ENCODE measurements around the gene RHBDF2. TPM values are rescaled to one million over a fixed set of nuclear protein-coding genes. Genes with fewer than 3 reads are reported as not detected.

RHBDF2 gene
- polyA plus RNA-seq (14.9 to 22.6 TPM (median 20.6 TPM) in 3 replicates), polyA minus RNA-seq (25.6 to 54.8 TPM (median 27.0 TPM) in 3 replicates)
- 27.6 TPM for polyA plus RNA-seq (2011; ENCODE audit: low read depth)
- 9.1 and 16.9 TPM in 2 replicates for polyA plus RNA-seq (2011; cell fraction: cytosol; rRNA removed)
- polyA plus RNA-seq (2011; cell fraction: nucleus; rRNA removed) = 61.7 and 94.2 TPM in 2 replicates
- polyA plus RNA-seq (2012; ENCODE audit: low replicate concordance) = 40.0 and 43.0 TPM in 2 replicates
- polyA minus RNA-seq (2011; cell fraction: cytosol; rRNA and poly(A)+ RNA removed) = 32.8 TPM
- 53.1 and 55.9 TPM in 2 replicates for polyA minus RNA-seq (2011; cell fraction: nucleus; rRNA and poly(A)+ RNA removed)

DNA sequence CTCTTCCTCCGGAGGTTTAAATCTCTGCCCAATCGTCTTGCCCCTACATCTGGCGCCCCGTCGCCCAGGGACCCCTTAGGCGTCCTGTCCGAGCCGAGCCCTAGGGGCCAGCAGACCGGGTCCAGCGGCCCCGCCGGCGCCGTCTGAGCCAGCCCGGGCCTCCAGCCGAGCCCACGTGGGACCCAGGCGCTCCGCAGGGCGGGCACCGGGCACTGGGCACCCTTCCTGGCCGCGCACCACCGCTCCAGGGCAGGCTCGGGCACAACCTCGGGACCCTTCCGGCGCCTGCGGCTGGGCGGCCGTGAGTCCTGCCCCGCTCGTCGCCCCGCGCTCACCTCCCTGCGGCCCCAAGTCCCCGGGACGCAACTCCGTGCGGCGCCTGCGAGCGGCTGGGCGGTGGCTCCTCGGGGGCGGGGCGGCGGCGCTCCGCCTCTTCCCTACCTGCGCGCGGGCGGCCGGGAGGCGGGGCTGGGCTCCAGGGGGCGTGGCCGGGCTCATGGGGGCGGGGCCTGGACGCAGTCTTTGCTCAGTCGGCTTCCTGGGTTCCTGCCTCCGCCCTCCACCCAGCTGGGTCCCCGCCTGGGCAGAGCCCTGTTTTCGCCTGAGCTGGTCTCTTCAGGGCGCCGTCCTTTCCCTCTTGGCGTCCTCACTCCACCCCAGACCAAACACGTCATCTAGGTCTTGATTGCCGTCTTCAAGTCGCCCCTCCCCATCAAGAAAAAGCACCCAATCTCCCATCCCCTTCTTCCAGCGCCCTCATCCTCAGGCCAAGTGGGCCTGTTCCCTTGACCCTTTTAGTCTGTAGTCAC, at the start of gene RHBDF2:
TSS of gene RHBDF2 (minus strand) at position 406 of the 809 bp plus-strand sequence. CDS start 19,899 bp downstream, outside the sequence.
- TF ChIP-seq, protein P1, sequence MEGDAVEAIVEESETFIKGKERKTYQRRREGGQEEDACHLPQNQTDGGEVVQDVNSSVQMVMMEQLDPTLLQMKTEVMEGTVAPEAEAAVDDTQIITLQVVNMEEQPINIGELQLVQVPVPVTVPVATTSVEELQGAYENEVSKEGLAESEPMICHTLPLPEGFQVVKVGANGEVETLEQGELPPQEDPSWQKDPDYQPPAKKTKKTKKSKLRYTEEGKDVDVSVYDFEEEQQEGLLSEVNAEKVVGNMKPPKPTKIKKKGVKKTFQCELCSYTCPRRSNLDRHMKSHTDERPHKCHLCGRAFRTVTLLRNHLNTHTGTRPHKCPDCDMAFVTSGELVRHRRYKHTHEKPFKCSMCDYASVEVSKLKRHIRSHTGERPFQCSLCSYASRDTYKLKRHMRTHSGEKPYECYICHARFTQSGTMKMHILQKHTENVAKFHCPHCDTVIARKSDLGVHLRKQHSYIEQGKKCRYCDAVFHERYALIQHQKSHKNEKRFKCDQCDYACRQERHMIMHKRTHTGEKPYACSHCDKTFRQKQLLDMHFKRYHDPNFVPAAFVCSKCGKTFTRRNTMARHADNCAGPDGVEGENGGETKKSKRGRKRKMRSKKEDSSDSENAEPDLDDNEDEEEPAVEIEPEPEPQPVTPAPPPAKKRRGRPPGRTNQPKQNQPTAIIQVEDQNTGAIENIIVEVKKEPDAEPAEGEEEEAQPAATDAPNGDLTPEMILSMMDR (optimal IDR thresholded peaks at IDR 0.05 in 1 of 3, IDR thresholded peaks at IDR 0.05 in 1 of 3, conservative IDR thresholded peaks at IDR 0.05 in 1 of 3; ENCODE audit: extremely low read depth in 1 of 3, insufficient read depth in 2 of 3, low read length in 3 of 3) = no peak
- TF ChIP-seq EZH2 (IDR thresholded peaks at IDR 0.05; ENCODE audit: low read length) = no peak
- peak within 1 kb of the TSS; percentile 93 for H2AFZ ChIP-seq (ENCODE audit: control insufficient read depth, low read length)
- H3K9ac ChIP-seq (ENCODE audit: control insufficient read depth, extremely low read depth, insufficient read depth, low read length) = peak within 1 kb of the TSS; percentile 95
- DNase-seq (ENCODE audit: low read depth, low spot score) (peak; percentile 91), FAIRE-seq (peak; percentile 58)
- peak within 1 kb of the TSS; percentile 87 to 97 (median 94) for H3K4me3 ChIP-seq (ENCODE audit: control insufficient read depth in 2 of 3, extremely low read depth in 1 of 3, insufficient read depth in 2 of 3, low read depth in 1 of 3, low read length in 3 of 3)
- peak within 1 kb of the TSS; percentile 84 for H3K4me2 ChIP-seq (ENCODE audit: control insufficient read depth, extremely low read depth, insufficient read depth, low read depth, low read length)
- no peaks in the 10 kb centered on the region for H3K27me3 ChIP-seq (ENCODE audit: control insufficient read depth, extremely low read depth, insufficient read depth, low read length)
- peaks cover 44% of the 10 kb centered on the region for H3K79me2 ChIP-seq (ENCODE audit: control insufficient read depth, insufficient read depth, low read length)
- H3K9me1 ChIP-seq (ENCODE audit: control insufficient read depth, extremely low read depth, insufficient read depth, low read length) = peaks cover 3% of the 10 kb centered on the region
- H4K20me1 ChIP-seq (ENCODE audit: control insufficient read depth, extremely low read depth, insufficient read depth, low read length) = peaks cover 12% of the 10 kb centered on the region
- H3K36me3 ChIP-seq (ENCODE audit: control insufficient read depth in 2 of 2, extremely low read depth in 1 of 2, insufficient read depth in 2 of 2, low read length in 2 of 2) = peaks cover 0 to 2% of the 10 kb centered on the region in 2 experiments
- H3K9me3 ChIP-seq (ENCODE audit: control insufficient read depth, low read depth, low read length) = no peaks in the 10 kb centered on the region
- peak within 1 kb of the TSS; percentile 91 for H3K27ac ChIP-seq (ENCODE audit: control insufficient read depth, insufficient read depth, low read length)
- peaks cover 33% of the 10 kb centered on the region for H3K4me1 ChIP-seq (ENCODE audit: control insufficient read depth, extremely low read depth, insufficient read depth, low read length)
- dilution Hi-C loops (cut with MboI; ENCODE audit: extremely low pct_ligation_motif_present, low sequenced_read_pairs) = no loop called here

DNA sequence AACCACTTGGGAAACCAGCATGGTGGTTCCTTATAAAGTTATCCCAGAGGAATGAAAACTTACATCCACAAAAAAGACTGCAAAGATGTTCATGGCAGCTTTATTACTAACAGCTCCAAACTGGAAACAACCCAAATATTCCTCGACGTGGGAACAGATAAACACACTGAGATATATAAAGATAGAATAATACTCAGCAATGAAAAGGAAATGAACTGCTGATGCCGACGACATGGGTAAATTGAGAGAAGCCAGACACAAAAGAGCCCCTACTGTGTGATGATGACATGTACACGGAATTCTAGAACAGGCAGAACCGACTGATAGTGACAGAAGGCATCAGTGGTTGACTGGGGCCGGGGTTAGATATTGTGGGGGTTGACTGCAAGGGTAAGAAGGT, 48.3 kb upstream of the RHBDF2 start:
- H2AFZ ChIP-seq (ENCODE audit: control insufficient read depth, low read length) = no peak overlapping the region
- no peaks in the 10 kb centered on the region for H3K9me1 ChIP-seq (ENCODE audit: control insufficient read depth, extremely low read depth, insufficient read depth, low read length)
- peaks cover 14% of the 10 kb centered on the region for H3K79me2 ChIP-seq (ENCODE audit: control insufficient read depth, insufficient read depth, low read length)
- TF ChIP-seq, protein P1 (optimal IDR thresholded peaks at IDR 0.05 in 1 of 3, IDR thresholded peaks at IDR 0.05 in 1 of 3, conservative IDR thresholded peaks at IDR 0.05 in 1 of 3; ENCODE audit: extremely low read depth in 1 of 3, insufficient read depth in 2 of 3, low read length in 3 of 3) = no peak
- no peak for TF ChIP-seq EZH2 (IDR thresholded peaks at IDR 0.05; ENCODE audit: low read length)
- no peak overlapping the region for H3K4me2 ChIP-seq (ENCODE audit: control insufficient read depth, extremely low read depth, insufficient read depth, low read depth, low read length)
- no peak for DNase-seq (ENCODE audit: low read depth, low spot score)
- peaks cover 0 to 4% of the 10 kb centered on the region in 2 experiments for H3K36me3 ChIP-seq (ENCODE audit: control insufficient read depth in 2 of 2, extremely low read depth in 1 of 2, insufficient read depth in 2 of 2, low read length in 2 of 2)
- H3K4me3 ChIP-seq (ENCODE audit: control insufficient read depth in 2 of 3, extremely low read depth in 1 of 3, insufficient read depth in 2 of 3, low read depth in 1 of 3, low read length in 3 of 3) = peak overlapping the region in 1 of 3 experiments; percentile 8
- peaks cover 8% of the 10 kb centered on the region for H3K27me3 ChIP-seq (ENCODE audit: control insufficient read depth, extremely low read depth, insufficient read depth, low read length)
- no peak overlapping the region for H3K9ac ChIP-seq (ENCODE audit: control insufficient read depth, extremely low read depth, insufficient read depth, low read length)
- FAIRE-seq = no peak
- dilution Hi-C loops (cut with MboI; ENCODE audit: extremely low pct_ligation_motif_present, low sequenced_read_pairs) = no loop called here
- H3K27ac ChIP-seq (ENCODE audit: control insufficient read depth, insufficient read depth, low read length) = no peak overlapping the region
- H3K4me1 ChIP-seq (ENCODE audit: control insufficient read depth, extremely low read depth, insufficient read depth, low read length) = peaks cover 45% of the 10 kb centered on the region
- no peaks in the 10 kb centered on the region for H3K9me3 ChIP-seq (ENCODE audit: control insufficient read depth, low read depth, low read length)
- no peaks in the 10 kb centered on the region for H4K20me1 ChIP-seq (ENCODE audit: control insufficient read depth, extremely low read depth, insufficient read depth, low read length)

Measured in keratinocyte (primary cell).